WTC11 (cell line): Measurements from ENCODE around the gene ARMC8.

Experiments
- AR ChIP-seq: fragments of 250-450 bp; sonication (Bioruptor Pico); IDR thresholded peaks from 2 replicates; pipeline ENCODE4 v1.9.0; 2021; ENCODE audit warnings: mild to moderate bottlenecking
- ATF3 ChIP-seq: sonication (generic); formaldehyde crosslinking; conservative IDR thresholded peaks from 2 replicates; pipeline ENCODE4 v1.8.1; 2022; ENCODE audit warnings: mild to moderate bottlenecking, missing genetic modification reagents
- CTCF ChIP-seq: fragments of 200-600 bp; IDR thresholded peaks from 2 replicates; pipeline ENCODE4 v1.8.0; 2022; ENCODE audit warnings: antibody characterized with exemption
- E2F5 ChIP-seq: sonication (generic); formaldehyde crosslinking; IDR thresholded peaks from 2 replicates; pipeline ENCODE4 v1.8.1; 2022; ENCODE audit warnings: mild to moderate bottlenecking, moderate library complexity, missing genetic modification reagents
- HMGXB4 ChIP-seq: sonication (generic); formaldehyde crosslinking; IDR thresholded peaks from 2 replicates; pipeline ENCODE4 v1.8.1; 2023; ENCODE audit warnings: mild to moderate bottlenecking, moderate library complexity, missing genetic modification reagents
- JUN ChIP-seq: sonication (generic); formaldehyde crosslinking; IDR thresholded peaks from 2 replicates; pipeline ENCODE4 v1.8.0; 2023; ENCODE audit warnings: mild to moderate bottlenecking, missing genetic modification reagents
- SP1 ChIP-seq: sonication (generic); formaldehyde crosslinking; conservative IDR thresholded peaks from 2 replicates; pipeline ENCODE4 v1.8.1; 2022; ENCODE audit warnings: missing genetic modification reagents
- TEAD4 ChIP-seq: sonication (generic); formaldehyde crosslinking; IDR thresholded peaks from 2 replicates; pipeline ENCODE4 v1.8.0; 2022; ENCODE audit warnings: mild to moderate bottlenecking, missing genetic modification reagents
- USF1 ChIP-seq: sonication (generic); formaldehyde crosslinking; IDR thresholded peaks from 2 replicates; pipeline ENCODE4 v1.8.0; 2022; ENCODE audit warnings: mild to moderate bottlenecking, missing genetic modification reagents
- USF2 ChIP-seq: sonication (generic); formaldehyde crosslinking; IDR thresholded peaks from 2 replicates; pipeline ENCODE4 v1.8.1; 2023; ENCODE audit warnings: mild to moderate bottlenecking, missing genetic modification reagents, moderate library complexity
- ZBTB21 ChIP-seq: sonication (generic); formaldehyde crosslinking; IDR thresholded peaks from 2 replicates; pipeline ENCODE4 v1.8.1; 2023; ENCODE audit warnings: mild to moderate bottlenecking, missing genetic modification reagents, borderline replicate concordance

- TF ChIP-seq CTCF (no peak), JUN (no peak), ATF3 (CRISPR knock-in tag) (no peak), ZBTB21 (CRISPR knock-in tag) (no peak), HMGXB4 (CRISPR knock-in tag) (no peak), USF1 (CRISPR knock-in tag) (no peak), USF2 (no peak), E2F5 (CRISPR knock-in tag) (no peak), SP1 (no peak), AR (no peak), TEAD4 (CRISPR knock-in tag) (no peak)
Observed at GRCh38 chr3:138323971-138324370, 136.9 kb downstream of the ARMC8 start.
